Measurements from ENCODE around the gene IBTK. TPM values are rescaled to one million over a fixed set of nuclear protein-coding genes. Genes with fewer than 3 reads are reported as not detected.

Gene IBTK
- total and polyA plus RNA-seq, 12 donors, result 15.3 to 40.1 (median 36.4) TPM

GRCh38 chr6:82123632-82124031, 123.9 kb downstream of the IBTK start:
- intact Hi-C loops (cut with DNase I), result no loop called here
- ATAC-seq (no peak), DNase-seq (no peak)
- Histone ChIP-seq H3K9me3 (peaks cover 0 to 30% (median 0%) of the 10 kb centered on the region in 11 donors), H3K27ac (no peak overlapping the region), H3K4me1 (peaks cover 0 to 8% (median 0%) of the 10 kb centered on the region in 9 donors), H3K4me3 (no peak overlapping the region), H3K36me3 (no peaks in the 10 kb centered on the region), H3K27me3 (no peaks in the 10 kb centered on the region)
- 95 to 96% methylated on average over 7 of the region's 7 CpGs for WGBS, 2 donors
- no peak for TF ChIP-seq CTCF (IDR thresholded peaks at IDR 0.05)

Other genes with a start within 250 kb of the IBTK start
- gene TPBG, start 116.1 kb upstream of the IBTK start, total RNA-seq, result 1 to 10 TPM; 1.4 to 3.5 (median 2.1) TPM
- gene TPBG, start 116.1 kb upstream of the IBTK start, polyA plus RNA-seq, result 1 to 10 TPM; 1.8 to 3.1 TPM

Data from heart right ventricle (tissue), 16 donors.